NK-92 treated with Interleukin-12 subunit alpha and Interleukin-12 subunit beta, amount 100 ng/mL, for 24 hours (cell line): Measurements from ENCODE around the gene GART.
"Not testable (repeated sequence)": the region's sequence is repeated elsewhere in the genome, so short reads cannot be mapped to it uniquely, and the experiment has no call there.

Source experiments
- DNase-seq: peaks from one replicate; lab custom pipeline; 2025; lab: John Stamatoyannopoulos, UW

GART gene

DNA sequence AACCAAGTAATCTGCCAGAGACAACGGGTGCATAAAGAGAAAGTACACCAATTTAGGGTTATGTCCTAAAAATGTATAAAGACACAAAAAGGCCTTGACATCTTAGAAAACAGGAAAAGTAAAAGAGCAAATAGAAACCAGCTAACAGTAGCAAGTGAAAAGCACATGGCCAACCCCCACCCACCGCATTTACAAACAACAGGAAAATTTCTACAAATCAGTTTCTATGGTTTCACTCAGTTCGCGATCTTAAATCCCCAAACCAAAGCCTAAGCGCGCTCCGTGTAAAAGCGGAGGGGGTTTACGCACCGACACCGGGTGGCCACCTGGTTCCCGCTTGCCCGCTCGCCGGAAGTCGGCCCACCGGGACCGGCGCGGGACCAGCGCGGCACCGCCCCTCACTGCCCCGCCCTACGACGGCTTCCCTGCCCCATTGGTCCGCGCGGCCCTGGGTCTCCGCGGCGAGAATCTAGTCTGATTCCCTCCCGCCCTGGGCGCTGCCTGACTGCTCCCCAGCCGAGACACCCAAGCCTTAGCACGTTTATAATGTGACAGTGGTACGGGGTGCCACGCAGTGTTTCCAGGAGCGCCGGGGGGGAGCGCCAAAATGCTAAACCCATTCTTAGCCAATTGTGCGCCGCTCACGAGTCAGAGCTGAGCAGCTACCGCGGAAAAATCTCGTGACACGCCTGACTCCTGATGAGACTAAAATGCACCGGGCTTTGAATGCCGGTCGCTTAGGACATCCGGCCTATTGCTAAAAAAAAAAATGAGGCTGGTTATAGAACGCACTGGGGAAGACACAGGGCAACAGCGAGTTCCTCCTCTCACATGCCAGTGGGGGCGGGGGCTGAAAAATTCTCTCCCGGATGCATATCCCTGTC lies at the start of gene GART:
TSS of gene GART (minus strand) at position 362 of the 884 bp plus-strand sequence. CDS start 2,802 bp downstream, outside the sequence.
- peak; percentile 83 for DNase-seq

DNA sequence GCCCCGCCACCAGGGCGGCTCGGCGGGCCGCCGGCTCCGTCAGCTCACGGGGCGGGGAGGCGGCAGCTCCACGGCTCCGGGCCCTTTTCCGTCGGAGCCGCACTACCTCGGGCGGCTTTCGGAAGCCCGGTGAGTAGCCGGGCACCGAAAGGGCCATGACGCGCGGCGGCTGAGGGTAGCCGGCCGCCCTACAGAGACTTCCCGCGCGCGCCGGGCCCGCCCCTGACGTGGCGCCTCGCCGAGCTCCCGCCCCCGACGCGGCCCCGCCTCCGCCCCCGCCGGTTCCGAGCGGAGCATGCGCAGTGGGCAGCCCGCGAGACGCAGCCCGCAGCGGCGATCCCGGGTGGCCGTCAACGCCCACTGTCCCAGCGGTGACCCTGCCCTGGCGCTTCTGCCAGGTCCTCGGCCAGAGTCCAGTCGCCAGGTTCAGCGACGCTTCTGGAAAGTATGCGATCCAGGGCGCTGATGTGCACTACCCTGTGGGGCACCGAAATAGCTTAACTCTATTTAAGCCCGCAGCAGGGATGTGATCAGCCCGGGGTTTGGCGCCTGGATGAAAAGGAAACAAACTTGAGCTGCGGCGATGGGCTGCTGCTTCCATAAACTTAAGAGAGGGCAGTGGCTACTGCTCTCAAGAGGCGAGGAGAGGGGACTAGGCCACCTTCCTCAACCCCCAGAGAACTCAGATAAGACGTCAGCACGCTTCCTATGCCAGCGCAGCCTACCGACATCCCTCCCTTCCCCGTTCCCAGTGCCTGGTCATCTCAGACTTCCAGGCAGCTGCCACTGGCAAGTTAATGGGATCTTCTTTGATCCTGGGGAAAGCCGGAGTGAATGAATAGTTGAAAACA lies 46.8 kb upstream of the GART start, which contains the start of gene DONSON:
TSS of gene DONSON (minus strand) at position 200 of the 851 bp plus-strand sequence. CDS start at position 157, 43 bp downstream.
- DNase-seq, result peak; percentile 88

DNA sequence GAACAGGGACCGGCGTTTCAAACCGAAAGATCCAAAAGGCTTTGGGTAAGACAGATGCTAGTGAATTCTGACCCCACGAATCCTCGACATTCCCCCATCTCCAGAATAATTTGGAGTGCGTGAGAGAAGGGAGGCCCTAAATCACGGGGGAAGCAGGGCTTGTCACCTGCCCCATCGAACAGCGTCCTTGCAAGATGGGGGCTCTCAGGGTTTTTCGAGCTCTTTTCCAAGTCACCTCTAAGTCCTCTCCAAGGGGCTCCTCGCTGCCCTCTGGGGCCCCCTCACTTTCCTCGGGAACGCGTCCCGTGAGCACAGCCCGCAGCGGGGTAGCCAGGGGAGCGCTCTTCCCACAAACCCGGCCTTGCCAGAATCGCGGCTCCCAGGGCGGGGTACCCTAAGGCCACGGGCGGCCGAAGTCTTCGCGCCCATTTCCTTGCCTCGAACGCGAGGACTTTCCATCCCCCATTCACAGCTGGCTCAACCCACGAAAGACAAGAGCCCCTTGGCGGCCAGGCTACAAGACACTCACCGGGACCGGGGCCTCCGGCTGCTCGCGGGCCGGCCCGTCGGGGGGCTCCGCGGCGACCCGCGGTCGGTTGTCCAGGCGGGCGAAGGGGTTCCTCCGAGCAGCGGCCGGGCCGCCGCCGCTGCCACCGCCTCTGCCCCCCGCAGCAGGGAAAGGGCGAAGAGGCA lies 46.0 kb upstream of the GART start:
- peak; percentile 45 for DNase-seq

DNA sequence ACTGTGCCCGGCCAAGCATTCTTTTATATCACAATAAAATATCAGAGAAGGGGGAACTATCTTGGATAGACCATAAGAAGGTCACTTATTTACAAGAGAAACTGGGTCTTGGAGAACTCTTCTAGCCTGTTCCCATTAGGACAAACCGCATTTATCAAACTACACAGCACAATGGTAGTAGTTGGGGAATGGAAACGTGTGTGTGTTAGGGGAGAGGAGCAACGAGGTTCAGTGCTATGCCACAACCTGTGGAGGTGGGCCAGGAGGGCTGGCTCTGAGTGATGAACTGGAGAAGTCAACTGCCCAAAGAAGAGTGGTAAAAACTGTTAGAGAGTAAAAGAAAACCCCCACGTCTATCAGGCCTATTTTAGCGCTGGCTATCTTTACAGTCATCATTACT lies 45.0 kb upstream of the GART start:
- no peak for DNase-seq

DNA sequence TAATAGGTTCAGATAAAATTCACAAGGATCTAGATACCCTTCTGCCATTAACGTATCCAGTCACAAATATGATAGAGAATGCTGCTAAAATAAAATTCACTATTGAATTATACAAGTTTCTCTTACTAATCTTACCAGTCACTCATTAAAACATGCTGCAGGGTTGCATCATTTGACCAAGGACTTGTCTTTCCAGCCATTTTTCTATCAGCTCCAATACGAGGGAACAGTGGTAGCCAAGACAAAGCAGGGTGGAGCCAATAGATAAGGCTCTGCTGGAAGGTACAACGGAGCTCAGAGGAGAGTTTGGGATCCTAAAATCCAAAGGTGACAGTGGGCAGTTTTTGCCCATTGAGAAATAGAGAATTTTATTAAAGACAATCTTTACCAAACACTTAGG lies 42.5 kb upstream of the GART start:
- no peak for DNase-seq

DNA sequence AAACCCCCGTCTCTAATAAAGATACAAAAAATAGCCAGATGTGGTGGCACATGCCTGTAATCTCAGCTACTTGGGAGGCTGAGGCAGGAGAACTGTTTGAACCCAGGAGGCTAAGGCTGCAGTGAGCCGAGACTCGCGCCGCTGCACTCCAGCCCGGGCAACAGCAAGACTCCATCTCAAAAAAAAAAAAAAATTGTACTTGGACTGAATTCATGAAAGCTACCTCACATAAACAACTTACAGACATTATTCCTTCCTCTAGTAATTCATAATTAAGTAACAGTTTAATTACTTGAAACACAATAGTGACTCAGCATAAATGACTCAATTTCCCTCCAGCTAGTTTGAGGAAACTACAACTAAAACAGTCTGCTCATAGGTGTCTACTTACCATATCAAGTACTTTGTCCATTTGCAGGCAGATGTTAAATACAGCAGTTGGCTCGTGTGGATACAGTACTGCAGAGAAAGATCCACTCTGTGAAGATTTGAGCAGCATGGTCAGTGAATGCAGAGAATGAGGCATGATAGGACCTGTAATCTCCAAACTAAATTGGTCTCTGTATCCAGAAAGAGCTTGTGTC lies 37.1 kb upstream of the GART start:
- no peak for DNase-seq

DNA sequence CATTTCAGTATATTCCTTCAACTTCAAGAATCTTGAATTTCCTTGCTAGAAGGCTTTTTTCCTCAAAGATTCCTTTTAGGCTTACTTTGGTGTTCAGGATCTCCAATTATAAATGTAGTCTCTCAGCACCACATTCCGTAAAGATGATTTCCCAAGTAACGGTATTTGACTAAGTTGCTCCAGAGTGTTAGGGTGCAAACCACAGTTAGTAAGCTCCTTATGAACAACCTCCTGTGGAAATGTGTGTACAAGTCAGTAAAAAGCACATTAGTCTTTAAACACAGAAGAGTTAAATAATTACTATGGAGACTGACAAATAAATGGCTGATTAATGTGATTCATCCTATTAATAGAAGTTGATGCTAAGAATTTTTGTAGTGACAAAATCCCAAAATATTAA lies 36.3 kb upstream of the GART start:
- DNase-seq, result no peak

DNA sequence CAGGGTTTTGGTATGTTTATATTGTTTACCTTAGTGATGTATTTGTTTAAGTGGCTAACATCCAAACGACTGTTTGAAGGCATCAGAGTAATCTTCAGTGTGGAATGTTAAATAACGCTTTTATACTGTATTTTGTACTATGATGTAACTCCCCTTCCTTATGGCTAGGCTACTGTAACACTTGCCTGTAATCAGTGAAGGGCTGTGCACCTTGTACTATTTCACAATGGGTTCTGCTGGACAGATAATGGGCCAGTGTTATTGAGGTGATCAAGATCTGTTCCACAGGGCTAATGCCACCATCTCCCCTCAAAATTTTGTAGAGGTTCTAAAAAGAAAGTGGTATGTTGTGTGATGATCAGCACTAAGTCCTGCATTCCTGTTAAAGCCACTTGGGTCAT lies 34.8 kb upstream of the GART start:
- not testable (repeated sequence) for DNase-seq

DNA sequence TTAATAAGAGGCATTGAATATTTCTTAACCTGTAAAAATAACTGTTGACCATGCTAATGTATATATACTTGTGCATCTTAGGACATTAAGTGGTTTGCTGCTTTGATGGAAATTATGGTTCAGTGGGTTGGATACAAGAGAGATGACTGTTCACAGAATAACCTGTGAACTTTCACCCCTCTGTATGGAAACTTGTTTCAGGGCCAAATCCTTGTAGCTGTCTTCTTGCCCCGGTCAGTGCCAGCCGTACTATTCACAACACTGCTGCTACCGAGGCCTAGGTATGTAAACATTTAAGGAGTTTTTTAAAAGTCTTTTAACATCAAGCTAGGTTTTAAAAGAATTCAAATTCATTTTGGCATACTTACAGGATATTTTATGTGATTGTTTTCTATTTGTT lies 30.4 kb upstream of the GART start:
- no peak for DNase-seq

DNA sequence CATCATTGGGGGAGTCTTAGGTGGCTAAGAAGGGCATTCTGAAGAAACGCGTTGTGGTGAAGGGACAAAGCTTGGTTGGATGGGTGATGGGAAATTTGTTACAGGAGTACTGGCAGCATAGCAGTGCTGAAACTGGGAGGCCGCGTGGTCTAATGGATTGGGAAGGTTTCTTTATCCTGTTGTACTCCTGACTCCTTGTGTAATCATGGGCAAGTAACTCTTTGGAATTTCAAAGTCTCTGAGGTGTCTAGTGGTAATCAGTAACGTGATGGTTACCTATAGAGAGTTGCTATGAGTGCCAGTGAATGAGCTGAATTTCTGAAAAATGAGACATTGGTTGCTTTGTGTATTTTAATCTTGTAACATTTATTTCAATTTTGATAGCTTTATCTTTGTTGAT lies 28.1 kb upstream of the GART start:
- DNase-seq, result no peak

DNA sequence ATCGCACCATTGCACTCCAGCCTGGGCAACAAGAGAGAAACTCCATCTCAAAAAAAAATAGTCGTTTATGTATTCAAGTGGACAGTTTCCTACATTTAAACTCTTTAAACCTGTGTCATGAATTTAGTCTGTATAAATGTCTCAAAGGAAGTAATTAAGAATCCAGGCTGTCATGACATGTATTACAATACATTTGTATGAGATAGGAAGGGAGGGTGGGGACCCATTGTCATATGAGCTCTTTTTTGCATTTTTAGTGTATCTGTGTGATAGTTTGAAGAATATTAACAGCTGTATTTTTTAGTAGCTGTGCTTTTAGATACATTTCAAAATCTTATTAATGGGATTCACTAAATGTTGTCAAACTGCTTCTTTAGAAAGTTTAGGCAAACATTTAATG lies 26.5 kb upstream of the GART start:
- DNase-seq, result no peak

DNA sequence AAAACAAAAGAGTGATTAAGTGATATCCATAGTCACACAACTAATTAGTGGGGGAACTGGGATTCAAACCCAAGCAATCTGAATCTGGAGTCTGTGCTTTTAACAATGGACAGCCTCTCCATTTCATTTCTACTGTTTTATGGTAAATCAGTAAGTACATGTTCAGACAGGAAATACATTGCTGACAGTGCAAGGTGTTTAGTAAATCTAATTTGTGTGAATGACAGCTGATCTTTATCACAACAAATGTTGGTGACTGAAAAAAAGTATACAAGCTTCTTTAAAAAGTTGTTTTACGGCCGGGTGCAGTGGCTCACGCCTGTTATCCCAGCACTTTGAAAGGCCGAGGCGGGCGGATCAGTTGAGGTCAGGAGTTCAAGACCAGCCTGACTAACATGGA lies 26.0 kb upstream of the GART start:
- DNase-seq, result no peak

DNA sequence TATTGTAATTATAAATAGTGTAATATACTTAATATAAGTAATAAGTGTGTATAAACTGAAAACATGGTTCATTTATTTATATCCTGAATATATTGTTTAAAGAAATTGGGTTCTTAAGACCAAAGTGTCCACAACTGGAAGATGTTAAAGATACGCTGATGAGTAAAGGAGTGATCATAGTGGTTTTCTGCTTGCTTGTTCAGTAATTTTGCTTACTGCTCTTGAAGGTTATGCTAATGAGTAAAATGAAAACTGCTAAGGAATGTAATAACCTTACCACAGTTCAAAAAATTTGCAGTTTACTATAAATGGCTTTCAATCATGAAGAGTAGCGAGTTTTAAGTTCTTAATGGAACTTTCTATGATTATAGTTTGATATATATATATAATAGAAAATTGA lies 24.6 kb upstream of the GART start:
- no peak for DNase-seq

DNA sequence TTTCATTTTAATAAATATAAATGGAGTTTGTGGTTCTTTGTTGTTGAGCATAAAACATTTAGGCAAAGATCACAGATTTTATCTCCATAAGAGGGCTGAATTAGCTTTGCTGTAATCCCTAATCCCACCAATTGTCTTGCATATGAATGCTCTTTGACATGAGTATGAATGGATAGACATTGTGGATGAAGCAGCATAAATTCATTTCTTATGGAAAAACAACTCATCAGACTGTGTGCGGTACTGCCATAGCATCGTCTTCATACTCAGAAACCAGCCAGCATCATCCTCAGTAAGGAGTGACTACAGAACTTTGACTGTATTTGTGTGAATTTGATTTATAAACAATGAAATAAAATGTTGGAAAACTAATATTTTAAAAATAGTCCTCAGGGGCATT lies 20.5 kb upstream of the GART start:
- no peak for DNase-seq

DNA sequence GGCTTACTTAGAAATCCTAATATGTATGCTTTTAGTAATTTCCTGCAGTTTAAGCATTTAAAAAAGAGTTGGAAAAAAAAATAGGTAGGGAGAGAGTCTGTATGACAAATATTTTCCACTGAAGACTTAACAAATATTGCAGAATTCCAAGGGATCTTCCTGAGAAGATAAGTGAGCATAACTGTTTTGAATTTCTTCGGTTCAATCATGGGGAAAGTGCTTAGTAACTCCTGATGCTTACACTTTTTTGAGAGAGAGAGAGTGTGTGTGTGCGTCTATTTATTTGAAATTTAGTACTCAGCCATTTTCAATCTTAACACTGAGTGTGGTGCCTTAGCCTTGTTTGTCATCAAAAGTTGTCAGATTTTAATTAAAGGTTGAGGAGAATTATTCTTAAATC lies 19.5 kb upstream of the GART start:
- DNase-seq, result no peak

DNA sequence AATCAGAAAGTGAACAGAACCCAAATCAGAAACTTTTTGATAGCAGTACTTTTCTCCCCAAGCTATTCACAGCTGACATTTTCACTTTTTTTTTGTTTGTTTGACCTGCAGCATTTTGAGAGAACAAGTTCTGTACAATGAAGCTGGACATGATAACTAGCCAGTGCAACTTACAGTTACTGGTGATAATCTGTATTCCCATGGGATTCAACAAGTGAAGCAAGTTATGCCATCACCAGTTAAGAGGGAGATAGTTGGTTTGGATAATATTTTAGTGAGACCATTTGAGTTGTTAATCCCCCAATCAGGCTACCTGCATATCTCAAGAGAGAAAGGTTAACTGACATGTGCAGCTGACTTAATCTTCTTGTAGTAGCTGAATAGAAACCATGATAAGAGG lies 19.0 kb upstream of the GART start:
- DNase-seq, result no peak

DNA sequence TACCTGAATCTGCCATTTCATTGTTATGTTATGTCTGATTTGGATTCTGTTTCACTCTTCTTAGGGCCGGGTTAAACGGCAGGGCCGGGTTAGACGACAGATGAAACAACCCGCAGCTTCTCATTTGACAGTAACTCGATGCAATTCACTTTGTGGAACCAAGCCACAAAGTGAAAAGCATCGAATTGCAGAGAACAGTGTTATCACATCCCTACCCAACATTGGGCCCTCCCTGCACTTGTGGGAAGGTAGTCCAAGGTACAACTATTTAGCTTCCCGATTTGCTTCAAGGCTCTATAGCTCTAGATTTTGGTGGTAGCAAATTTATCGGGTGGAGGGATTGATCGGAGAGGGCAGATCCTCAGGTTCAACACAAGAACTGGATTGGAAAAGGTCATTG lies 17.9 kb upstream of the GART start:
- DNase-seq, result no peak

DNA sequence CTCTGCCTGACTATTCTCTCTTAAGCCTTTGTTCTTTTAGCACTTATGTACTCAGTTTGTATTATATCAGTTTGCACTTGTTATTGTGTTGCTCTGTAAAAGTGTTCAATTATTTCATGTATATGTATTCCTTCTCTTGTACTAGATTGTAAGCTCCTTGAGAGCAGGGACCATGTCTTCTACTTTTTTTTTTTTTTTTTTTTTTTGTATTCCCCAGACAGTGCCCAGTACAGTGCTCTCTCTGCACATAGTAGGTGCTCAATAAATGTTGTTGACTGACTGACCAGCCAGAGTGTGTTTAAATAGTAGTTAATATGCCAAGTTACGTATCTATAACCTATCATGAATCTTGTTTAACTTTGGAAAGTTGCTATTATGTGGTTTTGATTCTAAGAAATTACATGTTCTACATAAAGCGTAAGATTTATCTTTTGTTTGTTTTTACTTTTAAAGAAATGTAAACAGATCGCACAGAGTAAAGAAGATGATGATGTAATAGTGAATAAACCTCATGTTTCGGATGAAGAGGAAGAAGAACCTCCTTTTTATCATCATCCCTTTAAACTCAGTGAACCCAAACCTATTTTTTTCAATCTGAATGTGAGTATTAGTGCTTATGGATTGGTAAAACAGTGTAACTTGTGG lies 17.0 kb upstream of the GART start:
- DNase-seq, result no peak

DNA sequence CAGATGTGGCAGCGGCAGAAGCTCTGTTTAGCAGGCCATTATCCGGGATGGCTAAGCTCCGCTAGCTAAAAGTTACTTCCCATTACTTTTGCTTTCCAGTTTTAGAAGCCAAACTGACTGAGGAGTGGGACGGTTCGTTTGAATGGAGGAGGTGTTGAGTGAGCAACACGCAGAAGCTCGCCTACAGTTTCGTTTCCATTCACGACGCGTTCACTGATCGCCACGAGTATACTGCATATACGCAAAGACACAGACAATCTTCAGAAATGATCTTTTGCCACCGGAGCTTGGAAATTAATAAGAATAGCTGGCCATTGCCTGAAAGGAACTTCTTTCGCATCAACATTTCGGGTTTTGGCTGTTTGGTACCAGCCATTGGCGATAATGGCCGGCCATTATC lies 15.5 kb upstream of the GART start:
- no peak for DNase-seq

DNA sequence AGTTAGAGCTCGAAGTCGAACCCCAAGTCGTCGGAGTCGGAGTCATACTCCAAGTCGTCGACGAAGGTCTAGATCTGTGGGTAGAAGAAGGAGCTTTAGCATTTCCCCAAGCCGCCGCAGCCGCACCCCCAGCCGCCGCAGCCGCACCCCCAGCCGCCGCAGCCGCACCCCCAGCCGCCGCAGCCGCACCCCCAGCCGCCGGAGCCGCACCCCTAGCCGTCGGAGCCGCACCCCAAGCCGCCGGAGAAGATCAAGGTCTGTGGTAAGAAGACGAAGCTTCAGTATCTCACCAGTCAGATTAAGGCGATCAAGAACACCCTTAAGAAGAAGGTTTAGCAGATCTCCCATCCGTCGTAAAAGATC lies 13.0 kb upstream of the GART start:
- DNase-seq, result no peak

DNA sequence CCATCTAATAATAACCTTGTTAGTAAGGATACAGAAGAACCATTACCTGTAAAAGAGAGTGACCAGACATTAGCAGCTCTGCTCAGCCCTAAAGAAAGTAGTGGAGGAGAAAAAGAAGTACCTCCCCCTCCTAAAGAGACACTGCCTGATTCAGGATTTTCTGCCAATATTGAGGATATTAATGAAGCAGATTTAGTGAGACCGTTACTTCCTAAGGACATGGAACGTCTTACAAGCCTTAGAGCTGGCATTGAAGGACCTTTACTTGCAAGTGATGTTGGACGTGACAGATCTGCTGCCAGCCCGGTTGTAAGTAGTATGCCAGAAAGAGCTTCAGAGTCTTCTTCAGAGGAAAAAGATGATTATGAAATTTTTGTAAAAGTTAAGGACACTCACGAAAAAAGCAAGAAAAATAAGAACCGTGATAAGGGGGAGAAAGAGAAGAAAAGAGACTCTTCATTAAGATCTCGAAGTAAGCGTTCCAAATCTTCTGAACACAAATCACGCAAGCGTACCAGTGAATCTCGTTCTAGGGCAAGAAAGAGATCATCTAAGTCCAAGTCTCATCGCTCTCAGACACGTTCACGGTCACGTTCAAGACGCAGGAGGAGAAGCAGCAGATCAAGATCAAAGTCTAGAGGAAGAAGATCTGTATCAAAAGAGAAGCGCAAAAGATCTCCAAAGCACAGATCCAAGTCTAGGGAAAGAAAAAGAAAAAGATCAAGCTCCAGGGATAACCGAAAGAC lies 12.5 kb upstream of the GART start:
- no peak for DNase-seq
